Activated CD4-positive, alpha-beta T cell treated with anti-CD3 and anti-CD28 coated beads, Interleukin-2, amount 10 ng/mL, durations not matched to agents 7 days and 5 days (primary cell): ENCODE results near the gene NECTIN1. TPM values are rescaled to one million over a fixed set of nuclear protein-coding genes. Genes with fewer than 3 reads are reported as not detected.

Experiments
- CTCF ChIA-PET: fragments of 350-600 bp; sonication (Branson Sonifier 250); formaldehyde crosslinking; loops from one replicate; lab custom pipeline; 2021; ENCODE audit warnings: antibody characterized with exemption; lab: Charles Lee
- POLR2A ChIA-PET: fragments of 350-600 bp; sonication (Branson Sonifier 250); formaldehyde crosslinking; loops from one replicate; lab custom pipeline; 2021; ENCODE audit warnings: antibody characterized with exemption; lab: Charles Lee
- DNase-seq: peaks from one replicate; pipeline ENCODE4 v3.0.0-alpha.2; 2020
- H3K27ac Mint-ChIP-seq: one replicate; pipeline ENCODE4 v1.8.0; 2021; ENCODE audit warnings: mild to moderate bottlenecking, moderate library complexity, mixed read lengths
- H3K27me3 Mint-ChIP-seq: one replicate; pipeline ENCODE4 v1.8.0; 2021; ENCODE audit warnings: mixed read lengths
- H3K36me3 Mint-ChIP-seq: one replicate; pipeline ENCODE4 v1.8.0; 2021; ENCODE audit warnings: low read depth, mixed read lengths
- H3K4me1 Mint-ChIP-seq: one replicate; pipeline ENCODE4 v1.8.0; 2021; ENCODE audit warnings: mixed read lengths
- H3K4me3 Mint-ChIP-seq: one replicate; pipeline ENCODE4 v1.8.0; 2021; ENCODE audit warnings: mild to moderate bottlenecking, moderate library complexity, mixed read lengths
- H3K9me3 Mint-ChIP-seq: one replicate; pipeline ENCODE4 v1.8.0; 2021; ENCODE audit warnings: mixed read lengths
- total RNA-seq, 2 experiments: library from RNA; stranded (reverse); gene quantifications; one replicate each; pipeline ENCODE4 v1.2.3, GENCODE V29; 2021

The NECTIN1 gene
- total RNA-seq, 2 experiments from 2014 or later = 0.21 to 0.30 TPM

GRCh38 chr11:119700030-119700429 is 29.0 kb downstream of the NECTIN1 start:
- CTCF ChIA-PET = interaction anchor here (1.4 kb wide), 1 partner anchor 29 kb away, joined by 5 read pairs; the partner anchor contains the start of gene NECTIN1
- no peaks in the 10 kb centered on the region for H3K27me3 Mint-ChIP-seq
- H3K4me1 Mint-ChIP-seq = no peaks in the 10 kb centered on the region
- H3K4me3 Mint-ChIP-seq = no peak overlapping the region
- no peak overlapping the region for H3K27ac Mint-ChIP-seq
- H3K9me3 Mint-ChIP-seq = no peaks in the 10 kb centered on the region
- DNase-seq = no peak
- H3K36me3 Mint-ChIP-seq = no peaks in the 10 kb centered on the region
- POLR2A ChIA-PET = no interaction called here

- no peak for DNase-seq
- CTCF ChIA-PET = interaction anchor here (1.3 to 1.6 kb wide), 2 partner anchors 15 to 20 kb away, joined by 4 to 5 read pairs; no protein-coding TSS in a partner anchor
- no peak overlapping the region for H3K4me3 Mint-ChIP-seq
These were observed 29.8 kb downstream of the NECTIN1 start for GRCh38 chr11:119699227-119699626.

DNA sequence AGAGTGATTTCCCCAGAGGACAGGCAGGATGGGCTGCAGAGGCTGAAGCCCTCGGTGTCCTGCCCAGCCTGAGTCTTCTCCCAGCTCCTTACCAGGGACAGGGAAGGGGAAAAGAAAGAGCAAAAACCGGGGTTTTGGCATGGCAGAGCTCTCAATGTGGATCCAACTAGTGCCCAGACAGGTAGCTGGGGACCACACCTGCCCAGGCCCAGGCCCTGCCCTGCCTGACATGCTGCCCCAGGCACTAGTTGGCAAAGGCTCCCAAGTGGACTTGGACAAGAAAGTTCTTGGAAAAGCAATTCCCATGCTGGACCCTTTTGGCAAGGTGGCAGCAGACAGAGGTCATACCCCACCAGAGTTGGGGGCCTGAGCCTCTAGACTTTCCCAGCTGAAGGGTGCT is 31.1 kb downstream of the NECTIN1 start:
- ChIA-PET POLR2A (no interaction called here), CTCF (interaction anchor here (1.6 kb wide), 1 partner anchor 14 kb away, joined by 5 read pairs; no protein-coding TSS in a partner anchor)
- Mint-ChIP-seq H3K4me1 (peaks cover 2% of the 10 kb centered on the region), H3K27me3 (peaks cover 2% of the 10 kb centered on the region), H3K4me3 (no peak overlapping the region), H3K9me3 (no peaks in the 10 kb centered on the region), H3K27ac (no peak overlapping the region), H3K36me3 (no peaks in the 10 kb centered on the region)
- DNase-seq = no peak

More at GRCh38 chr11:119699227-119699626, 29.8 kb downstream of the NECTIN1 start:
- POLR2A ChIA-PET = no interaction called here
- H3K27ac Mint-ChIP-seq = no peak overlapping the region
- no peaks in the 10 kb centered on the region for H3K9me3 Mint-ChIP-seq
- H3K27me3 Mint-ChIP-seq = no peaks in the 10 kb centered on the region
- no peaks in the 10 kb centered on the region for H3K36me3 Mint-ChIP-seq
- H3K4me1 Mint-ChIP-seq = no peaks in the 10 kb centered on the region

DNA sequence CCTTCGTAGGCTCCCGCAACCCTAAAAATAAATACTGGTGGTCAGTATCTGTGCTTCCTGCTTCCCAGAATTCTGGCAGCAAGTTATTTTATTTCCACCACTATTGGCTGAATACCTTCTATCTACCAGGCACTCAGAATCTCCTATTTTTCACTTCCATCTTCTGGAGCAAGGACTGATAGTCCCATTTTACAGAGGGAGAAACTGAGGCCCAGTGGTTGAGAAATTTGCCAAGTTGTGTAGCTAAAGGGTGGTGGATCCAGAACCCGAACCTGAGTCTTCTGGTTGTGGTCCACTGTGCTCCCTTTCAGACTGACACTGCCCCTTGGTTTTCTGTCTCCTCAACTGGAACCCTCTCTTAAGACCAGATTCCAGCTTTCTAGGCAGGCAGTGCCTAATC is 31.6 kb downstream of the NECTIN1 start:
- H3K36me3 Mint-ChIP-seq = no peaks in the 10 kb centered on the region
- no peak overlapping the region for H3K4me3 Mint-ChIP-seq
- peaks cover 2% of the 10 kb centered on the region for H3K27me3 Mint-ChIP-seq
- H3K9me3 Mint-ChIP-seq = no peaks in the 10 kb centered on the region
- no peak for DNase-seq
- peaks cover 2% of the 10 kb centered on the region for H3K4me1 Mint-ChIP-seq
- CTCF ChIA-PET = no interaction called here
- no peak overlapping the region for H3K27ac Mint-ChIP-seq
- POLR2A ChIA-PET = no interaction called here

DNA sequence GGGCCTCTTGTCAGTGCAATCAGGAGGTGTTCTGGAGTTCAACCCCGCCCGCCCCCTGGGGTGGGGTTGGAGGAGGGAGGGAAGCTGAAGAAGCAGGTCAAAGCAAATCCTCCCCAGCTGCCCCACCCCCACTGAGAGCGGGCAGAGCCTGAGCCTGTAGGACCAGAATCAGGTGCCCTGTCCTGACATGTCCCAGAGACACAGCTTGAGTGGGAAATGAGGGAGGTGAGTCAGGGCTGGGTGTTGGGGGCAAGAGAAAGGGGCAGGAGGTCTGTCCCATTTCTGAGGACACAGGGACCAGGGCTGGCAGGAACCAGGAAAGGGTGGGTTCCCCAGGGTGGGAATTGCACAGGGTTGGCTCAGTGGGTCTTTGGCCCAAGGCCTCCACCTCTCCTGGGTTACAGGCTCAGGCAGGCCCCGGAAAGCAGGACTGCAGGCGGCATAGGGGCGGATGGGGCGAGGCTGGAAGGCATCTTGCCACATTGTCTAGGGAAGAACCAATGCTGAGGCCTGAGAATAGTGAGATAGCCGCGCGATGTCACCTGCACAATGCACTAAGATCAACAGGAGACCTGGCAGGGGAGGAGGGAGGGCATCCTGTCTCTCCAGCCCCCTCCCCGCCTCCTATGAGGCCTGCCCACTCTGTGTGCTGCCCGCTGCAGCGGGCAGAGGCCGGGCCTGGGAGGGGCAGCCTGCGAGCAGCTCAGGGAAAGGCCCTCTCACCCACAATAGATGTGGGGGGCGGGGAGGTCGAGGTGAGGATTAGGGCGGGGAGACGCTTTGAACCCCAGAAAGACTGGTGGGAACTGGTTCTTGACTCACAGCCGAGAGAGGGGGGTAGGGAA is 32.4 kb downstream of the NECTIN1 start:
- ChIA-PET POLR2A (no interaction called here), CTCF (no interaction called here)
- no peak for DNase-seq
- no peaks in the 10 kb centered on the region for H3K36me3 Mint-ChIP-seq
- H3K27ac Mint-ChIP-seq = no peak overlapping the region
- peaks cover 2% of the 10 kb centered on the region for H3K27me3 Mint-ChIP-seq
- H3K4me1 Mint-ChIP-seq = peaks cover 5% of the 10 kb centered on the region
- H3K4me3 Mint-ChIP-seq = no peak overlapping the region
- H3K9me3 Mint-ChIP-seq = no peaks in the 10 kb centered on the region

DNA sequence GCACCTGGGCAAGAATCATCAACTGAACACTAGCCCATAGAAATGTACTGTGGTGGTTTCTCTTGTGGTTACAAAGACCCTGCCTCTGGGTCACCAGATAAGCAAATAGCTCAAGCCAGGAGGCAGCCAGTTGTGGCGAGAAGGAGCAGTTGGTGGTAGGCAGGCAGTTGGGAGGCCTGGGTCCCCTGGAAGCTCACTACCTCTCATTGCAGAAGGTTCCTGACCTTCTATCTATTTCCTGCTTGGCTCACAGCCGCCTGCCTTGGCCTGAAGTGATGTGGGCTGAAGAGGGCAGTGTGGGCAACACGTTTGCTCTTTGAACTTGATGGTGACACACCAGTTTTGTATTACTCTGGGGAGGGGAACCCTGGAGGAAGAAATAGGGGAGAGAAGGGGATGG is 34.7 kb downstream of the NECTIN1 start:
- Mint-ChIP-seq H3K4me3 (no peak overlapping the region), H3K27me3 (peaks cover 2% of the 10 kb centered on the region), H3K36me3 (no peaks in the 10 kb centered on the region), H3K9me3 (no peaks in the 10 kb centered on the region), H3K4me1 (peaks cover 17% of the 10 kb centered on the region), H3K27ac (no peak overlapping the region)
- CTCF ChIA-PET = interaction anchor here (1.9 to 2.2 kb wide), 2 partner anchors 8 to 12 kb away, joined by 5 to 7 read pairs; no protein-coding TSS in a partner anchor
- POLR2A ChIA-PET = no interaction called here
- DNase-seq = no peak

- DNase-seq = no peak
- no peak overlapping the region for H3K27ac Mint-ChIP-seq
- no peak overlapping the region for H3K4me3 Mint-ChIP-seq
- H3K4me1 Mint-ChIP-seq = peaks cover 17% of the 10 kb centered on the region
- no peaks in the 10 kb centered on the region for H3K9me3 Mint-ChIP-seq
- no peaks in the 10 kb centered on the region for H3K36me3 Mint-ChIP-seq
- peaks cover 2% of the 10 kb centered on the region for H3K27me3 Mint-ChIP-seq
- ChIA-PET CTCF (interaction anchor here (1.3 to 2.2 kb wide), 4 partner anchors 9 to 36 kb away, joined by 4 to 8 read pairs (median 6); partner anchors contain the start of gene NECTIN1), POLR2A (no interaction called here)
These were observed 35.7 kb downstream of the NECTIN1 start for GRCh38 chr11:119693253-119693815.

DNA sequence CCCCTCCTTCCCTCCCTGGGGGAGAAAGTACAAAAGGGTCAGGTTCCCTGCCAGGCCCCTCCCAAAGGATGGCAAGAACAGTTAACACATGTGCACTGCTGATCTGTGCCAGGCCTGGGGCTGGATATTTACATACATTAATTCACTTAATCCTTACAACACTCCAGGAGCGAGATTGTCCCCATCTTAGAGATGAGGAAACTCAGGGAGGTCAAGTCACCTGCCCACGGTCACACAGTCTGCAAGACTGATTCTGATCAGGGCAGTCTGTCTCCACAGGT is 36.5 kb downstream of the NECTIN1 start:
- H3K4me3 Mint-ChIP-seq = no peak overlapping the region
- POLR2A ChIA-PET = no interaction called here
- H3K27me3 Mint-ChIP-seq = peaks cover 2% of the 10 kb centered on the region
- DNase-seq = no peak
- H3K9me3 Mint-ChIP-seq = no peaks in the 10 kb centered on the region
- H3K4me1 Mint-ChIP-seq = peaks cover 17% of the 10 kb centered on the region
- H3K36me3 Mint-ChIP-seq = no peaks in the 10 kb centered on the region
- H3K27ac Mint-ChIP-seq = no peak overlapping the region
- CTCF ChIA-PET = interaction anchor here (1.5 to 1.9 kb wide), 3 partner anchors 10 to 37 kb away, joined by 5 to 8 read pairs (median 8); partner anchors contain the start of gene NECTIN1

DNA sequence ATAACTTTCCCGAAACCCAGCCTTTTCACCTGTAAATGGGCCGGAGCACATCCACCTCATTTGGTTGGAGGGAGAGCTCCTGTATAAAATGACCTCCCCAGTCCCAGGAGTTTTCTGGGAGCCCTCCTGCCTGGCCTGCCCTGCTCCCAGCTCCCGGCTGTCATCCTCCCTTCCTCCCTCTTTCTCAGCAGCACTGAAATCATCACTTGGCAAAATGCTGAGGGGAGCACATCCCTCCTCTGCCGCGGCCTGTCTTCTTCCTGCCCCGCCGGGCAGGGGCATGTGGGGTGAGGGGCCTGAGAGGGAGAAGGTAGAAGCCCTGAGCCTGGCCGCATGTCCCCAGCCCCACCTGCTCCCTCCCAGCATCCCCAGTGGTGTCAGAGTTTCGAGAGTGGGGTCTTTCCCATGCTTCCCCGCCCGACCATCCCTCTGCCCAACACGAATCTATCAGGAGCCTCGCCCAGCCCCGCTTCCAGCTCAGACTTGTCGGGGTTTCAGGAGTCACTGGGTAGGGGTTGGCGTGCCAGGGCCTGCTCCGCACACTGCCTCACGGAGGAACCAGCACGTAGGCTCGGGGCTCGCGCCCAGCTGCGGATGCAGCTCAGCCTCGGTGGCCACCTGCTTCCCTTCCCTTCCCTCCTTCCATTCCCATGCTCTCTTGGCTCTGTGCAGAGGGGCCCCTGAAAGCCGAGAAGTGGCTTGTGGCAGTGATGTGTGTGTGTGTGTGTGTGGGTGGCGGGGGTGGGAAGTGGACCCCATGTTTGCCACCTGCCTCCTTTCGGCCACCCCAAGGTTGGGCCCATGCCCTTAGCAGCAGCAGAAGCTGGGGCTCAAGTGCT is 37.1 kb downstream of the NECTIN1 start:
- no peak overlapping the region for H3K4me3 Mint-ChIP-seq
- ChIA-PET POLR2A (no interaction called here), CTCF (interaction anchor here (1.5 to 1.9 kb wide), 3 partner anchors 9 to 37 kb away, joined by 5 to 8 read pairs (median 6); partner anchors contain the start of gene NECTIN1)
- H3K36me3 Mint-ChIP-seq = no peaks in the 10 kb centered on the region
- H3K4me1 Mint-ChIP-seq = peaks cover 17% of the 10 kb centered on the region
- no peak overlapping the region for H3K27ac Mint-ChIP-seq
- no peaks in the 10 kb centered on the region for H3K9me3 Mint-ChIP-seq
- H3K27me3 Mint-ChIP-seq = peaks cover 2% of the 10 kb centered on the region
- DNase-seq = no peak

DNA sequence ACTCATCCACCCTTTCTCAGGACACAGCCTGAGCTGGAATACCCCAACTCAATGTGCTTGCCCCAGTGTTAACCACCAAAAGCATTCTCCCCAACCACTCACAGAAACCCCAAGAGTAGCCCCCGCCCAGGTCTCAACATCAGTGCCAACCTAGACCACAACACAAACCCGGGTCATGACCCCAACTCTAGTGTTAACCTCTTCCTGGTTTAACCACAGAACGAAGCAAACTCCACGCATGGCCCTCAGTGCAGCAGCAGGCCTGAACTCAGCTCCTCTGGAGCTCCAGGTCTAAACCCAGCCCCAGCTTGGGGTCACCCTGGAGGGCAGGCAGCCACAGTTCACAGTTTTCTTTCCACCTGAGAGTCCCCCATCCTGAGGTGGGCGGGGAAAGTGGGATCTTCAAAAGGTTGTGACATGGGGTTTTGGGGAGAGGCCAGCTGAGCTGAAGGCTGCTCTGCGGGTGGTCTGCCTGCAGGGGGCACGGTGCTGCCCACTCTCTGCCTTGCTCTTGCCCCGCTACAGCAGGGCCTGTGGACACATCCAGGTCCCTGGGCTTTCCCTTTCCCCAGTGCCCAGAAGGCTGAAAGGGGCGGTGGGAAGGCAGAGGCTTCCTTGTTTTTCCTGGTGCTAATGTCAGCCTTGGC is 37.9 kb downstream of the NECTIN1 start:
- Mint-ChIP-seq H3K27me3 (peaks cover 7% of the 10 kb centered on the region), H3K36me3 (no peaks in the 10 kb centered on the region), H3K4me3 (no peak overlapping the region), H3K27ac (peak overlapping the region; percentile 1), H3K4me1 (peaks cover 17% of the 10 kb centered on the region), H3K9me3 (no peaks in the 10 kb centered on the region)
- POLR2A ChIA-PET = no interaction called here
- DNase-seq = peak; percentile 76
- CTCF ChIA-PET = interaction anchor here (1.5 to 1.7 kb wide), 2 partner anchors 8 to 38 kb away, joined by 6 to 8 read pairs; partner anchors contain the start of gene NECTIN1

GRCh38 chr11:119689302-119689701 is 39.7 kb downstream of the NECTIN1 start:
- no peak overlapping the region for H3K4me3 Mint-ChIP-seq
- H3K4me1 Mint-ChIP-seq = peaks cover 17% of the 10 kb centered on the region
- ChIA-PET CTCF (interaction anchor here (1.3 to 2.3 kb wide), 2 partner anchors 14 to 40 kb away, joined by 4 to 6 read pairs; partner anchors contain the start of gene NECTIN1), POLR2A (no interaction called here)
- no peak for DNase-seq
- peaks cover 9% of the 10 kb centered on the region for H3K27me3 Mint-ChIP-seq
- H3K36me3 Mint-ChIP-seq = no peaks in the 10 kb centered on the region
- no peak overlapping the region for H3K27ac Mint-ChIP-seq
- no peaks in the 10 kb centered on the region for H3K9me3 Mint-ChIP-seq

DNA sequence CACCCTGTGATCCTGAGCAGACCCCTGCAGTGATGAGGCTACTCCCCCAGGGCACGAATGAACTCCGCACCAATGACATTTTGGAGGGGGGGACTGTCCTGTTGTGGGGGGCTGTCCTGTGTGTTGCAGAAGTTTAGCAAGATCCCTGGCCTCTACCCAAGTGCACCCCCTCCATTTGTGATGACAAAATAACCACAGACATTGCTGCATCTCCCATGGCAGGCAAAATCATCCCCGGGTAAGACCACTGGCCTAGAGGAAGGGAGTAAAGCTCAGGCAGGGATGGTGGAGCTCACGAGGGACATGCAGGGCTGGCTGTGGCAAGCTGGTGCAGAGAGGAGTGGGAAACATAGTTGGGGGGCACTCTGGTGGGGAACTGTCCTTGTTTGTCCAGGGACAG is 40.6 kb downstream of the NECTIN1 start:
- CTCF ChIA-PET = interaction anchor here (2.3 kb wide), 1 partner anchor 41 kb away, joined by 6 read pairs; the partner anchor contains the start of gene NECTIN1
- Mint-ChIP-seq H3K9me3 (no peaks in the 10 kb centered on the region), H3K4me3 (no peak overlapping the region), H3K36me3 (no peaks in the 10 kb centered on the region), H3K27me3 (peaks cover 9% of the 10 kb centered on the region), H3K4me1 (peaks cover 23% of the 10 kb centered on the region), H3K27ac (no peak overlapping the region)
- POLR2A ChIA-PET = no interaction called here
- no peak for DNase-seq
